GM13977 (cell line): ENCODE data around the gene NCAM1.

Experiments
- DNase-seq: peaks from one replicate; pipeline ENCODE4 v3.0.0; 2012; ENCODE audit warnings: low spot score
- in situ Hi-C: fragments of 300-500 bp; cut with MboI; formaldehyde crosslinking; loops from one replicate; pipeline ENCODE4 v1.12.0; 2022; ENCODE audit warnings: low sequenced_read_pairs, low pct_unique_long_range_greater_than_20kb, mixed read lengths, inconsistent platforms; ENCODE audit not compliant: unreplicated experiment
- TF ChIP-seq, protein P1 (sequence below): IDR thresholded peaks from 2 replicates; pipeline ENCODE4 v1.5.1; 2012; ENCODE audit warnings: mild to moderate bottlenecking, control low read depth; ENCODE audit not compliant: insufficient read depth; ENCODE audit errors: extremely low read depth, missing control alignments

NCAM1 gene

GRCh38 chr11:113118104-113118503 is 156.9 kb downstream of the NCAM1 start:
- TF ChIP-seq, protein P1, sequence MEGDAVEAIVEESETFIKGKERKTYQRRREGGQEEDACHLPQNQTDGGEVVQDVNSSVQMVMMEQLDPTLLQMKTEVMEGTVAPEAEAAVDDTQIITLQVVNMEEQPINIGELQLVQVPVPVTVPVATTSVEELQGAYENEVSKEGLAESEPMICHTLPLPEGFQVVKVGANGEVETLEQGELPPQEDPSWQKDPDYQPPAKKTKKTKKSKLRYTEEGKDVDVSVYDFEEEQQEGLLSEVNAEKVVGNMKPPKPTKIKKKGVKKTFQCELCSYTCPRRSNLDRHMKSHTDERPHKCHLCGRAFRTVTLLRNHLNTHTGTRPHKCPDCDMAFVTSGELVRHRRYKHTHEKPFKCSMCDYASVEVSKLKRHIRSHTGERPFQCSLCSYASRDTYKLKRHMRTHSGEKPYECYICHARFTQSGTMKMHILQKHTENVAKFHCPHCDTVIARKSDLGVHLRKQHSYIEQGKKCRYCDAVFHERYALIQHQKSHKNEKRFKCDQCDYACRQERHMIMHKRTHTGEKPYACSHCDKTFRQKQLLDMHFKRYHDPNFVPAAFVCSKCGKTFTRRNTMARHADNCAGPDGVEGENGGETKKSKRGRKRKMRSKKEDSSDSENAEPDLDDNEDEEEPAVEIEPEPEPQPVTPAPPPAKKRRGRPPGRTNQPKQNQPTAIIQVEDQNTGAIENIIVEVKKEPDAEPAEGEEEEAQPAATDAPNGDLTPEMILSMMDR = no peak
- in situ Hi-C loops = no loop called here
- no peak for DNase-seq

GRCh38 chr11:113119074-113119473 is 157.9 kb downstream of the NCAM1 start:
- no peak for DNase-seq
- TF ChIP-seq, protein P1 = no peak
- in situ Hi-C loops = no loop called here

DNA sequence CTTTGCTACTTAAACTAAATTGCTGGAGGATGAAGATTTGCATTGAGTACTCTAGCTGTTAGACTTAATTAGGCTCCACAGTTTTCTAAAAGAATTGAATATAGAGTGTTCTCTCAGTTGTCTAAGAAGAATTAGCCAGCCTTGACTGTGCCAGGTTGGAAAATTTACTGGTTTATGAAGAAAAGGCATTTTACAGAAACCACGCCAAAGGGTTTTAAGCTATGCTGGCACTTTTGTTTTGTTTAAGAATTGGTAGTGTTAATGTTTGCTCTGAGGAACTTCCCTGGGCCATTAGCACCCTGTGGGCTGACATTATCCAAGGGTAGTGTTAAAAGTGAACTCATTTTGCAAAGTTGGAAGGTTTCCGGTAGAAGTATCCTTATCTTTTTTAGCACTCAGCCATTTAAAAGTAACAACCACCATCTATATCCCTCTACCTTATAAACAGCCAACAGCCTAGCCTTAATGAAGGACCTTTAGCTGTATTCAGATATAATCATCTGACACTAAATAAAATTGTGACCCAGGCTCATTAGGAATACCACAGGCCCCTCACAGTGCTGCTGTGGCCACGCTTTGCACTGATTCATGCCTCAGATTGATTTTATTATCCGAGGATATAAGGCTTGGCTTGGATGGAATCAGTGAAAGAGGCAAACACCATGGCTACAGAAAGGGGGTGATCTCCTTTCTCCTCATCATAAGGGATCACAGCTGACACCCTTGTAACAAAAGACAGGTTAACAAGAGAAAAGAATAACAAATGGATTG is 158.9 kb downstream of the NCAM1 start:
- no peak for DNase-seq
- TF ChIP-seq, protein P1 = no peak
- in situ Hi-C loops = no loop called here

- in situ Hi-C loops = no loop called here
- DNase-seq = no peak
These were observed 160.5 kb downstream of the NCAM1 start for GRCh38 chr11:113121746-113122145.

DNA sequence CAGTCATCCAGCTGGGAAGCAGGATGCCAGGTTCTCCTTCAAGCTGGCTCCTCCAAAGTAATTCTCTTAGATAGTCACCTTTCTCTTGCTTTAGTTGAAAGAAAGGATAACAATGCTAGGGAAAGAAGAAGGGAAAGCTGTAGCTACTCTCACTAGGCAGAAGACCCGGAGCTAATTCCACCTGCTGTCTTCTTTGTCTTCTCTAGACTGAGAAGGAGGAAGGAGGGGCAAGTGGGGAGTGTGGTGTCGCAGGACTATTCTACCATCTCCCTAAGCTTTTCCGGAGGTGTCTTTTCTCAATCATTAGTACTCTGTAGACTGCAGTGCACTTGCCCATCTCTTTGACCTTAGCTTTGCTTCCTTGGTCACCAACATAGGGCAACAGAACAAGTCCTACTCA is 162.8 kb downstream of the NCAM1 start:
- DNase-seq = no peak
- in situ Hi-C loops = no loop called here
- TF ChIP-seq, protein P1 = no peak

More at GRCh38 chr11:113121746-113122145, 160.5 kb downstream of the NCAM1 start:
- TF ChIP-seq, protein P1 = no peak

DNA sequence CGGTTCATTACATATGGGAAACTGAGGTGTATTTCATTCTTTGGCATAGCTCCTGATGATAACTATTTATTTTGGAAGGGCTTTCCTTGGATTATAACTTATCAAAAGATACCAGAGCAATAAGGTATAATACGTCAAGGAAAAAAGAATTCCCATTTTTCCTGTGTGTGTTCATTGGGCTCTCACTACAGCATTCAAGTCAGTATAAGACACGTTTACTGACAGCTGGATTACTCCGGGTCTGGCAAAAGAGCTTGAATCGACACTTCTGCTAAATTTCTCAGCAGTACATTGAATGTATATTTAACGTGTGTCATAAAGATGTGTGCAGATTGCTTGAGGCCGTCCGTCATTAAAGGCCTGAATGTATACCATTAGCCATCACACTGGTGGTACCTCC is 163.4 kb downstream of the NCAM1 start:
- in situ Hi-C loops = no loop called here
- TF ChIP-seq, protein P1 = no peak
- DNase-seq = no peak
